ENCODE data around the gene SPATA13. TPM values are rescaled to one million over a fixed set of nuclear protein-coding genes. Genes with fewer than 3 reads are reported as not detected.

Gene SPATA13
- total and polyA plus RNA-seq, 2 donors (not counting 3 experiments of a cell fraction or from before 2014, with no cell fraction given): 6.6 to 12.9 TPM

- no peaks in the 10 kb centered on the region for H3K9me3 ChIP-seq (replicated peaks; ENCODE audit: control insufficient read depth, insufficient read depth, low read length)
- H3K27me3 ChIP-seq (ENCODE audit: control insufficient read depth in 2 of 2, insufficient read depth in 2 of 2, low read length in 2 of 2): no peaks in the 10 kb centered on the region
- no peaks in the 10 kb centered on the region for H4K20me1 ChIP-seq (replicated peaks; ENCODE audit: control insufficient read depth, extremely low read depth, insufficient read depth, low read length)
- H3K36me3 ChIP-seq (ENCODE audit: control insufficient read depth in 2 of 2, extremely low read depth in 1 of 2, insufficient read depth in 2 of 2, low read length in 2 of 2): no peaks in the 10 kb centered on the region
- TF ChIP-seq MAX (IDR thresholded peaks at IDR 0.05; ENCODE audit: insufficient read depth, insufficient read length): no peak
- TF ChIP-seq JUN (IDR thresholded peaks at IDR 0.05; ENCODE audit: borderline replicate concordance, insufficient read depth, insufficient read length, low read depth): no peak
- TF ChIP-seq EZH2 (IDR thresholded peaks at IDR 0.05; ENCODE audit: borderline replicate concordance, low read depth, low read length, severe bottlenecking): no peak
- no peak for TF ChIP-seq POLR2A (IDR thresholded peaks at IDR 0.05; ENCODE audit: low read depth, low read length)
- TF ChIP-seq CTCF (IDR thresholded peaks at IDR 0.05; ENCODE audit: extremely low read depth in 1 of 2, insufficient read depth in 1 of 2, low read depth in 1 of 2, low read length in 2 of 2): no peak
- no peak for DNase-seq (ENCODE audit: low read depth, low spot score)
- CTCF ChIA-PET: interaction anchor here (1.1 to 2.0 kb wide), 5 partner anchors 9 to 215 kb away, joined by 4 to 21 read pairs (median 6); no protein-coding TSS in a partner anchor
- no peak overlapping the region for H3K4me2 ChIP-seq (ENCODE audit: insufficient read depth, low read length)
- no peaks in the 10 kb centered on the region for H3K79me2 ChIP-seq (ENCODE audit: control insufficient read depth, insufficient read depth, low read length)
- intact Hi-C loops (cut with micrococcal nuclease) (no loop called here), dilution Hi-C loops (cut with MboI; ENCODE audit: extremely low pct_ligation_motif_present, low sequenced_read_pairs) (no loop called here)
- no peak for FAIRE-seq
- H3K4me1 ChIP-seq (ENCODE audit: control insufficient read depth, extremely low read depth, insufficient read depth, low read length): peaks cover 5% of the 10 kb centered on the region
- H2AFZ ChIP-seq (ENCODE audit: low read depth, low read length): no peak overlapping the region
- H3K4me3 ChIP-seq (replicated peaks in 1 of 3; ENCODE audit: insufficient read depth in 1 of 3, low read depth in 1 of 3, low read length in 3 of 3): no peak overlapping the region
- H3K9ac ChIP-seq (replicated peaks; ENCODE audit: extremely low read depth, insufficient read depth, low read length): no peak overlapping the region
- H3K9me1 ChIP-seq (replicated peaks; ENCODE audit: control insufficient read depth, extremely low read depth, insufficient read depth, low read length): no peaks in the 10 kb centered on the region
- no TSS peak for BruUV-seq (replicated peaks)
- H3K27ac ChIP-seq (ENCODE audit: insufficient read depth, low read depth, low read length): no peak overlapping the region
- POLR2A ChIA-PET: no interaction called here
Observed at GRCh38 chr13:24231377-24231776, 70.9 kb downstream of the SPATA13 start.

DNA sequence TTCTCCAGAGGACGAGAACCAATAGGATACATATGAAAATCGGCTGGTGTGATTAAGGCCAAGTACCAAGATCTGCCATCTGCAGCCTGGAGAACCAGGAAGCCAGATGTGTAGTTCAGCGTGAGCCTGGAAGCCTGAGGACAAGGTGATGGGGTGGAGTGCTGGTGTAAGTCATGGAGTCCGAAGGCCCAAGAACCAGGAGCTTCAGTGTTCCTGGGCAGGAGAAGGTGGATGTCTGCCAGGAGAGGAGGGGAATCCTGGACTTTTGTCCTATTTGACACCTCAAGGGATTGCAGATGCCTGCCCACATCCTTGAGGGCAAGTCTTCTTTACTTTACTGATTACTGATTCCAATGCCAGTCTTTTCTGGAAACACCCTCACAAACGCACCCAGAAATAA, 71.5 kb downstream of the SPATA13 start:
- no peak overlapping the region for H3K27ac ChIP-seq (ENCODE audit: insufficient read depth, low read depth, low read length)
- no peak overlapping the region for H2AFZ ChIP-seq (ENCODE audit: low read depth, low read length)
- no peak overlapping the region for H3K4me2 ChIP-seq (ENCODE audit: insufficient read depth, low read length)
- TF ChIP-seq EZH2 (IDR thresholded peaks at IDR 0.05; ENCODE audit: borderline replicate concordance, low read depth, low read length, severe bottlenecking): no peak
- no peak for TF ChIP-seq FOS (IDR thresholded peaks at IDR 0.05; ENCODE audit: borderline replicate concordance, insufficient read depth, low read length)
- no peak for TF ChIP-seq JUN (IDR thresholded peaks at IDR 0.05; ENCODE audit: borderline replicate concordance, insufficient read depth, insufficient read length, low read depth)
- TF ChIP-seq GATA2 (IDR thresholded peaks at IDR 0.05; ENCODE audit: insufficient read depth, insufficient read length, low read depth, low read length): no peak
- TF ChIP-seq POLR2A (IDR thresholded peaks at IDR 0.05; ENCODE audit: low read depth, low read length): no peak
- no peak for TF ChIP-seq CTCF (IDR thresholded peaks at IDR 0.05; ENCODE audit: extremely low read depth in 1 of 2, insufficient read depth in 1 of 2, low read depth in 1 of 2, low read length in 2 of 2)
- no peak for TF ChIP-seq MYC (IDR thresholded peaks at IDR 0.05; ENCODE audit: low read depth, low read length)
- TF ChIP-seq MAX (IDR thresholded peaks at IDR 0.05; ENCODE audit: insufficient read depth, insufficient read length): no peak
- TF ChIP-seq POLR2AphosphoS5 (IDR thresholded peaks at IDR 0.05; ENCODE audit: insufficient read depth, low read depth, low read length): no peak
- no peak overlapping the region for H3K4me3 ChIP-seq (replicated peaks in 1 of 3; ENCODE audit: insufficient read depth in 1 of 3, low read depth in 1 of 3, low read length in 3 of 3)
- no peak overlapping the region for H3K9ac ChIP-seq (replicated peaks; ENCODE audit: extremely low read depth, insufficient read depth, low read length)
- H3K4me1 ChIP-seq (ENCODE audit: control insufficient read depth, extremely low read depth, insufficient read depth, low read length): peaks cover 5% of the 10 kb centered on the region
- H3K9me3 ChIP-seq (replicated peaks; ENCODE audit: control insufficient read depth, insufficient read depth, low read length): no peaks in the 10 kb centered on the region
- ChIA-PET CTCF (interaction anchor here (1.3 to 2.0 kb wide), 3 partner anchors 17 to 212 kb away, joined by 4 to 21 read pairs (median 5); no protein-coding TSS in a partner anchor), POLR2A (no interaction called here)
- DNase-seq (ENCODE audit: low read depth, low spot score) (no peak), FAIRE-seq (no peak)
- H4K20me1 ChIP-seq (replicated peaks; ENCODE audit: control insufficient read depth, extremely low read depth, insufficient read depth, low read length): no peaks in the 10 kb centered on the region
- no peaks in the 10 kb centered on the region for H3K27me3 ChIP-seq (ENCODE audit: control insufficient read depth in 2 of 2, insufficient read depth in 2 of 2, low read length in 2 of 2)
- dilution Hi-C loops (cut with MboI; ENCODE audit: extremely low pct_ligation_motif_present, low sequenced_read_pairs): no loop called here
- H3K36me3 ChIP-seq (ENCODE audit: control insufficient read depth in 2 of 2, extremely low read depth in 1 of 2, insufficient read depth in 2 of 2, low read length in 2 of 2): no peaks in the 10 kb centered on the region
- intact Hi-C loops (cut with micrococcal nuclease): no loop called here
- BruUV-seq (replicated peaks): no TSS peak
- no peaks in the 10 kb centered on the region for H3K79me2 ChIP-seq (ENCODE audit: control insufficient read depth, insufficient read depth, low read length)
- H3K9me1 ChIP-seq (replicated peaks; ENCODE audit: control insufficient read depth, extremely low read depth, insufficient read depth, low read length): no peaks in the 10 kb centered on the region

Data from endothelial cell of umbilical vein (primary cell).